Vagina (tissue), 2 donors: ENCODE measurements around the gene SUPT4H1. TPM values are rescaled to one million over a fixed set of nuclear protein-coding genes. Genes with fewer than 3 reads are reported as not detected.

Source experiments
- DNase-seq, 2 donors: peaks; one replicate each; pipeline ENCODE4 v3.0.0-alpha.2; 2017; ENCODE audit errors: extremely low spot score in 2 of 2
- H3K27ac ChIP-seq: fragments of 200-600 bp; sonication (generic); one replicate; pipeline ENCODE4 v1.5.1; 2019
- H3K27me3 ChIP-seq: fragments of 200-600 bp; sonication (generic); one replicate; pipeline ENCODE4 v1.5.1; 2019
- H3K36me3 ChIP-seq, 2 donors: fragments of 200-600 bp; sonication (generic); one replicate each; pipeline ENCODE4 v1.5.1; 2017 to 2019
- H3K4me1 ChIP-seq: fragments of 200-600 bp; sonication (generic); one replicate; pipeline ENCODE4 v1.5.1; 2019
- H3K4me3 ChIP-seq, 2 donors: fragments of 200-600 bp; sonication (generic); 1 replicate in 1 of 2; 2 replicates in 1 of 2; pipeline ENCODE4 v1.5.1; 2016 to 2019
- H3K9me3 ChIP-seq: fragments of 200-600 bp; sonication (generic); one replicate; pipeline ENCODE4 v1.5.1; 2019
- CTCF ChIP-seq, 3 experiments: fragments of 450-650 bp in 2 of 3; fragments of 200-600 bp in 1 of 3; sonication (generic) in 1 of 3; IDR thresholded peaks; one replicate each; pipeline ENCODE4 v1.5.1; 2017 to 2019; ENCODE audit warnings: antibody characterized with exemption in 3 of 3, mild to moderate bottlenecking in 2 of 3, moderate library complexity in 2 of 3
- POLR2A ChIP-seq, 2 donors: fragments of 450-650 bp; IDR thresholded peaks; one replicate each; pipeline ENCODE4 v1.6.1; 2017; ENCODE audit warnings: antibody characterized with exemption in 2 of 2, mild to moderate bottlenecking in 2 of 2, moderate library complexity in 2 of 2
- POLR2AphosphoS5 ChIP-seq, 2 donors: sonication (generic); formaldehyde crosslinking; IDR thresholded peaks; one replicate each; pipeline ENCODE4 v1.9.0; 2017; ENCODE audit warnings: antibody characterized with exemption in 2 of 2, mild to moderate bottlenecking in 2 of 2, low read depth in 1 of 2; ENCODE audit not compliant: insufficient read depth in 1 of 2
- intact Hi-C: fragments of 100-400 bp; cut with DNase I; formaldehyde crosslinking; loops from one replicate; pipeline ENCODE4 v1.15.1; 2023
- total RNA-seq: library from RNA; depleted of rRNA; stranded (reverse); fragments of >200 nt; gene quantifications from one replicate; pipeline ENCODE4 v1.2.3, GENCODE V29; 2016

SUPT4H1 gene
- total RNA-seq, 1 donor from 2014 or later = 31.4 TPM

GRCh38 chr17:58336456-58337209 lies 15.4 kb downstream of the SUPT4H1 start:
- intact Hi-C loops = no loop called here
- Histone ChIP-seq H3K4me3 (no peak overlapping the region), H3K36me3 (no peaks in the 10 kb centered on the region), H3K27ac (peak overlapping the region; percentile 81), H3K27me3 (no peaks in the 10 kb centered on the region), H3K9me3 (no peaks in the 10 kb centered on the region), H3K4me1 (peaks cover 43% of the 10 kb centered on the region)
- TF ChIP-seq CTCF (IDR thresholded peaks at IDR 0.05) (no peak), POLR2AphosphoS5 (IDR thresholded peaks at IDR 0.05; ENCODE audit: insufficient read depth in 1 of 2, low read depth in 1 of 2) (no peak), POLR2A (IDR thresholded peaks at IDR 0.05) (no peak)
- DNase-seq = no peak

- Histone ChIP-seq H3K36me3 (no peaks in the 10 kb centered on the region), H3K4me1 (peaks cover 43% of the 10 kb centered on the region), H3K4me3 (no peak overlapping the region), H3K27me3 (no peaks in the 10 kb centered on the region), H3K27ac (peak overlapping the region; percentile 81), H3K9me3 (no peaks in the 10 kb centered on the region)
- TF ChIP-seq POLR2A (IDR thresholded peaks at IDR 0.05) (peak in 1 of 2 donors; percentile 14), CTCF (IDR thresholded peaks at IDR 0.05) (no peak)
- DNase-seq = no peak
- intact Hi-C loops = no loop called here
Observed at GRCh38 chr17:58335779-58336455, 16.1 kb downstream of the SUPT4H1 start.

- no peak for DNase-seq
- Histone ChIP-seq H3K36me3 (no peaks in the 10 kb centered on the region), H3K9me3 (no peaks in the 10 kb centered on the region), H3K4me3 (no peak overlapping the region), H3K27me3 (no peaks in the 10 kb centered on the region), H3K4me1 (peaks cover 43% of the 10 kb centered on the region), H3K27ac (peak overlapping the region; percentile 81)
- TF ChIP-seq POLR2AphosphoS5 (IDR thresholded peaks at IDR 0.05; ENCODE audit: insufficient read depth in 1 of 2, low read depth in 1 of 2) (no peak), CTCF (IDR thresholded peaks at IDR 0.05) (no peak), POLR2A (IDR thresholded peaks at IDR 0.05) (no peak)
- intact Hi-C loops = no loop called here
Observed at GRCh38 chr17:58335061-58335731, 16.8 kb downstream of the SUPT4H1 start.

GRCh38 chr17:58334661-58335060 lies 17.3 kb downstream of the SUPT4H1 start:
- no peak for DNase-seq
- intact Hi-C loops = no loop called here
- peaks cover 43% of the 10 kb centered on the region for H3K4me1 ChIP-seq
- no peak overlapping the region for H3K4me3 ChIP-seq
- TF ChIP-seq POLR2A (IDR thresholded peaks at IDR 0.05) = no peak
- TF ChIP-seq POLR2AphosphoS5 (IDR thresholded peaks at IDR 0.05; ENCODE audit: insufficient read depth in 1 of 2, low read depth in 1 of 2) = no peak
- no peak for TF ChIP-seq CTCF (IDR thresholded peaks at IDR 0.05)
- H3K36me3 ChIP-seq = no peaks in the 10 kb centered on the region
- H3K9me3 ChIP-seq = no peaks in the 10 kb centered on the region
- peak overlapping the region; percentile 81 for H3K27ac ChIP-seq
- H3K27me3 ChIP-seq = no peaks in the 10 kb centered on the region
